Gastrocnemius medialis (tissue), 4 donors: ENCODE measurements around the gene PHC2.

Source experiments
- CTCF ChIP-seq, 5 experiments: fragments of 450-650 bp in 3 of 5; fragments of 200-600 bp in 2 of 5; sonication (generic) in 2 of 5; IDR thresholded peaks in 4 of 5; conservative IDR thresholded peaks in 1 of 5; 1 replicate in 4 of 5; 2 replicates in 1 of 5; pipeline ENCODE4 v1.5.1; 2016 to 2019; ENCODE audit warnings: antibody characterized with exemption in 5 of 5, mild to moderate bottlenecking in 3 of 5, moderate library complexity in 3 of 5
- POLR2A ChIP-seq, 2 donors: fragments of 450-650 bp; IDR thresholded peaks; one replicate each; pipeline ENCODE4 v1.6.1; 2017; ENCODE audit warnings: antibody characterized with exemption in 2 of 2, mild to moderate bottlenecking in 2 of 2, moderate library complexity in 2 of 2

GRCh38 chr1:33477451-33477850 lies 46.6 kb upstream of the PHC2 start:
- TF ChIP-seq POLR2A (IDR thresholded peaks at IDR 0.05) (no peak), CTCF (IDR thresholded peaks at IDR 0.05 in 4 of 5, conservative IDR thresholded peaks at IDR 0.05 in 1 of 5) (no peak)
